ENCODE measurements around the gene NMT1. TPM values are rescaled to one million over a fixed set of nuclear protein-coding genes. Genes with fewer than 3 reads are reported as not detected.

NMT1 gene
- total and polyA plus RNA-seq, 2 of the 13 experiments (the other 11 are each of a cell fraction or from before 2014, with no cell fraction given), result 75.7 to 142 TPM

DNA sequence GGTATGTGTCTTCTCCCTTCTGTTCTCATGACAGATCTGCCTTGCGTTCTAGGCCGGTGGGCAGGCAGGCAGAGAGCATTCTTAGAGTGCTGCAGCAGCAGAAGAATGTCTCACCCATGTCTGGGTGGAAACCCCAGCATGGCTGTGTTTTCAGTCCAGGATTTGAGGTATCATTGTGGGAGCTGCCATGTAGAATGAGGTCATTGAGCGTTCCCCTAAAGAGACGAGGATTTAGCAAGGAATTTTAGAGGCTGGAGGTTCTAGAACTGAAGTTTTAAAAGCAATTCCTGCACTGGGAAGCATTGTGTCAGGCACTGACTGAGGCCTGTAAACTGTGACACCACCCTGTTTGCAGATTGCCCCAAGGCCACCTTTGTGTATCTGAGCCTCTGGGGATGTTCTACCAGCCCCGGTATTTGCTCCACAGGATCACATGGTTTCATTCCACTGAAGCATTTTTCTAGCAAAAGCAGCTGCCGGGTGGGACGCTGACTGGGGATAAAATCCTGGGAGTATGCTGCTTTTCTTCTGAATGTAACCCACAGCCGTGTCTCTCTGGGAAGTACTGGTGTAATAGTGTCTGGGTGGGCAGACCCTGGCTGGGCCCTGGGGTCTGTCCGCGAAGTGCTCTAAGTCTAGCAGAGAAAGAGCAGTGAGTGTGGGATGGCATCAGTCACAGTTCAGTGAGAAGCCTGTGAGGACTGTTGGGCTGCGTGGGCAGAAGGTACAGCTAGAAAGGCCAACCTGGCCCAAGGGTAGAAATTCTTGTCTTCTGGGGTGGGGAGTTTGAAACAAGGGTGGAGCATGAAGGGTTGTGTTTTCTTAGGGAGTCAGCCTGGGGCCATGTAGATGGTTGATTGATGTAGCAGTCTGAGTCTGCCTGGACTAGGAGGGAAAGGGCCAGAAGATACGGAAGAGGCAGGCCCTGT lies 41.0 kb downstream of the NMT1 start (continued):
- TF ChIP-seq, protein P1, sequence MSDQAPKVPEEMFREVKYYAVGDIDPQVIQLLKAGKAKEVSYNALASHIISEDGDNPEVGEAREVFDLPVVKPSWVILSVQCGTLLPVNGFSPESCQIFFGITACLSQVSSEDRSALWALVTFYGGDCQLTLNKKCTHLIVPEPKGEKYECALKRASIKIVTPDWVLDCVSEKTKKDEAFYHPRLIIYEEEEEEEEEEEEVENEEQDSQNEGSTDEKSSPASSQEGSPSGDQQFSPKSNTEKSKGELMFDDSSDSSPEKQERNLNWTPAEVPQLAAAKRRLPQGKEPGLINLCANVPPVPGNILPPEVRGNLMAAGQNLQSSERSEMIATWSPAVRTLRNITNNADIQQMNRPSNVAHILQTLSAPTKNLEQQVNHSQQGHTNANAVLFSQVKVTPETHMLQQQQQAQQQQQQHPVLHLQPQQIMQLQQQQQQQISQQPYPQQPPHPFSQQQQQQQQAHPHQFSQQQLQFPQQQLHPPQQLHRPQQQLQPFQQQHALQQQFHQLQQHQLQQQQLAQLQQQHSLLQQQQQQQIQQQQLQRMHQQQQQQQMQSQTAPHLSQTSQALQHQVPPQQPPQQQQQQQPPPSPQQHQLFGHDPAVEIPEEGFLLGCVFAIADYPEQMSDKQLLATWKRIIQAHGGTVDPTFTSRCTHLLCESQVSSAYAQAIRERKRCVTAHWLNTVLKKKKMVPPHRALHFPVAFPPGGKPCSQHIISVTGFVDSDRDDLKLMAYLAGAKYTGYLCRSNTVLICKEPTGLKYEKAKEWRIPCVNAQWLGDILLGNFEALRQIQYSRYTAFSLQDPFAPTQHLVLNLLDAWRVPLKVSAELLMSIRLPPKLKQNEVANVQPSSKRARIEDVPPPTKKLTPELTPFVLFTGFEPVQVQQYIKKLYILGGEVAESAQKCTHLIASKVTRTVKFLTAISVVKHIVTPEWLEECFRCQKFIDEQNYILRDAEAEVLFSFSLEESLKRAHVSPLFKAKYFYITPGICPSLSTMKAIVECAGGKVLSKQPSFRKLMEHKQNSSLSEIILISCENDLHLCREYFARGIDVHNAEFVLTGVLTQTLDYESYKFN (CRISPR knock-in tag; conservative IDR thresholded peaks at IDR 0.05), result peak; percentile 59
- TF ChIP-seq, protein P2, sequence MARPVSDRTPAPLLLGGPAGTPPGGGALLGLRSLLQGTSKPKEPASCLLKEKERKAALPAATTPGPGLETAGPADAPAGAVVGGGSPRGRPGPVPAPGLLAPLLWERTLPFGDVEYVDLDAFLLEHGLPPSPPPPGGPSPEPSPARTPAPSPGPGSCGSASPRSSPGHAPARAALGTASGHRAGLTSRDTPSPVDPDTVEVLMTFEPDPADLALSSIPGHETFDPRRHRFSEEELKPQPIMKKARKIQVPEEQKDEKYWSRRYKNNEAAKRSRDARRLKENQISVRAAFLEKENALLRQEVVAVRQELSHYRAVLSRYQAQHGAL (CRISPR knock-in tag; IDR thresholded peaks at IDR 0.05; ENCODE audit: not compliant biosample characterization), result no peak
- TF ChIP-seq, protein P3, sequence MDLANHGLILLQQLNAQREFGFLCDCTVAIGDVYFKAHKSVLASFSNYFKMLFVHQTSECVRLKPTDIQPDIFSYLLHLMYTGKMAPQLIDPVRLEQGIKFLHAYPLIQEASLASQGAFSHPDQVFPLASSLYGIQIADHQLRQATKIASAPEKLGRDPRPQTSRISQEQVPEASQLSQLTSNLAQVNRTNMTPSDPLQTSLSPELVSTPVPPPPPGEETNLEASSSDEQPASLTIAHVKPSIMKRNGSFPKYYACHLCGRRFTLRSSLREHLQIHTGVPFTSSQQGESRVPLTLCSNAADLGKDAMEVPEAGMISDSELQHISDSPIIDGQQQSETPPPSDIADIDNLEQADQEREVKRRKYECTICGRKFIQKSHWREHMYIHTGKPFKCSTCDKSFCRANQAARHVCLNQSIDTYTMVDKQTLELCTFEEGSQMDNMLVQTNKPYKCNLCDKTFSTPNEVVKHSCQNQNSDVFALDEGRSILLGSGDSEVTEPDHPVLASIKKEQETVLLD (CRISPR knock-in tag; IDR thresholded peaks at IDR 0.05; ENCODE audit: low read depth), result no peak
- TF ChIP-seq, protein P4, sequence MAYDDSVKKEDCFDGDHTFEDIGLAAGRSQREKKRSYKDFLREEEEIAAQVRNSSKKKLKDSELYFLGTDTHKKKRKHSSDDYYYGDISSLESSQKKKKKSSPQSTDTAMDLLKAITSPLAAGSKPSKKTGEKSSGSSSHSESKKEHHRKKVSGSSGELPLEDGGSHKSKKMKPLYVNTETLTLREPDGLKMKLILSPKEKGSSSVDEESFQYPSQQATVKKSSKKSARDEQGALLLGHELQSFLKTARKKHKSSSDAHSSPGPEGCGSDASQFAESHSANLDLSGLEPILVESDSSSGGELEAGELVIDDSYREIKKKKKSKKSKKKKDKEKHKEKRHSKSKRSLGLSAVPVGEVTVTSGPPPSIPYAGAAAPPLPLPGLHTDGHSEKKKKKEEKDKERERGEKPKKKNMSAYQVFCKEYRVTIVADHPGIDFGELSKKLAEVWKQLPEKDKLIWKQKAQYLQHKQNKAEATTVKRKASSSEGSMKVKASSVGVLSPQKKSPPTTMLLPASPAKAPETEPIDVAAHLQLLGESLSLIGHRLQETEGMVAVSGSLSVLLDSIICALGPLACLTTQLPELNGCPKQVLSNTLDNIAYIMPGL (CRISPR knock-in tag; IDR thresholded peaks at IDR 0.05; ENCODE audit: borderline replicate concordance in 1 of 2, low read depth in 1 of 2), result no peak; a peak in 2 of 4 replicates
- TF ChIP-seq, protein P5, sequence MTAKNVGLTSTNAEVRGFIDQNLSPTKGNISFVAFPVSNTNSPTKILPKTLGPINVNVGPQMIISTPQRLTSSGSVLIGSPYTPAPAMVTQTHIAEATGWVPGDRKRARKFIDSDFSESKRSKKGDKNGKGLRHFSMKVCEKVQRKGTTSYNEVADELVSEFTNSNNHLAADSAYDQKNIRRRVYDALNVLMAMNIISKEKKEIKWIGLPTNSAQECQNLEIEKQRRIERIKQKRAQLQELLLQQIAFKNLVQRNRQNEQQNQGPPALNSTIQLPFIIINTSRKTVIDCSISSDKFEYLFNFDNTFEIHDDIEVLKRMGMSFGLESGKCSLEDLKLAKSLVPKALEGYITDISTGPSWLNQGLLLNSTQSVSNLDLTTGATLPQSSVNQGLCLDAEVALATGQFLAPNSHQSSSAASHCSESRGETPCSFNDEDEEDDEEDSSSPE (CRISPR knock-in tag; IDR thresholded peaks at IDR 0.05), result 0 out of 2 replicates have a peak, but pooled peaks have one; percentile 35
- TF ChIP-seq NFKBIZ (CRISPR knock-in tag; IDR thresholded peaks at IDR 0.05) (no peak), DR1 (CRISPR knock-in tag; IDR thresholded peaks at IDR 0.05) (no peak), MAFK (conservative IDR thresholded peaks at IDR 0.05 in 1 of 2, IDR thresholded peaks at IDR 0.05 in 1 of 2; ENCODE audit: low read length in 2 of 2) (peak in 1 of 2 experiments; percentile 16; a peak in 2 of 4 replicates), ZNF678 (CRISPR knock-in tag; IDR thresholded peaks at IDR 0.05) (no peak), FOXA3 (CRISPR knock-in tag; IDR thresholded peaks at IDR 0.05) (peak; percentile 73), SUZ12 (IDR thresholded peaks at IDR 0.05; ENCODE audit: low read depth, low read length) (no peak)
- TF ChIP-seq, protein P6, sequence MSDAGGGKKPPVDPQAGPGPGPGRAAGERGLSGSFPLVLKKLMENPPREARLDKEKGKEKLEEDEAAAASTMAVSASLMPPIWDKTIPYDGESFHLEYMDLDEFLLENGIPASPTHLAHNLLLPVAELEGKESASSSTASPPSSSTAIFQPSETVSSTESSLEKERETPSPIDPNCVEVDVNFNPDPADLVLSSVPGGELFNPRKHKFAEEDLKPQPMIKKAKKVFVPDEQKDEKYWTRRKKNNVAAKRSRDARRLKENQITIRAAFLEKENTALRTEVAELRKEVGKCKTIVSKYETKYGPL (CRISPR knock-in tag; IDR thresholded peaks at IDR 0.05), result 0 out of 2 replicates have a peak, but pooled peaks have one; percentile 42
- TF ChIP-seq, protein P7, sequence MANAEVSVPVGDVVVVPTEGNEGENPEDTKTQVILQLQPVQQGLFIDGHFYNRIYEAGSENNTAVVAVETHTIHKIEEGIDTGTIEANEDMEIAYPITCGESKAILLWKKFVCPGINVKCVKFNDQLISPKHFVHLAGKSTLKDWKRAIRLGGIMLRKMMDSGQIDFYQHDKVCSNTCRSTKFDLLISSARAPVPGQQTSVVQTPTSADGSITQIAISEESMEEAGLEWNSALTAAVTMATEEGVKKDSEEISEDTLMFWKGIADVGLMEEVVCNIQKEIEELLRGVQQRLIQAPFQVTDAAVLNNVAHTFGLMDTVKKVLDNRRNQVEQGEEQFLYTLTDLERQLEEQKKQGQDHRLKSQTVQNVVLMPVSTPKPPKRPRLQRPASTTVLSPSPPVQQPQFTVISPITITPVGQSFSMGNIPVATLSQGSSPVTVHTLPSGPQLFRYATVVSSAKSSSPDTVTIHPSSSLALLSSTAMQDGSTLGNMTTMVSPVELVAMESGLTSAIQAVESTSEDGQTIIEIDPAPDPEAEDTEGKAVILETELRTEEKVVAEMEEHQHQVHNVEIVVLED (CRISPR knock-in tag; IDR thresholded peaks at IDR 0.05; ENCODE audit: borderline replicate concordance), result no peak

Data from HepG2 (cell line).